HG02588 (cell line): ENCODE measurements around the gene MAP2K4.
"Not testable (repeated sequence)": the region's sequence is repeated elsewhere in the genome, so short reads cannot be mapped to it uniquely, and the experiment has no call there.

Experiments used
- ATAC-seq: cut with Tn5 transposase; IDR thresholded peaks from one replicate; pipeline ENCODE4 v1.9.1; 2021; ENCODE audit warnings: mild to moderate bottlenecking, moderate library complexity; ENCODE audit not compliant: unreplicated experiment

MAP2K4 gene

GRCh38 chr17:12136243-12136642, 115.6 kb downstream of the MAP2K4 start:
- ATAC-seq, result no peak

GRCh38 chr17:12136646-12137045, 116.0 kb downstream of the MAP2K4 start:
- no peak for ATAC-seq

GRCh38 chr17:12137859-12138258, 117.2 kb downstream of the MAP2K4 start:
- no peak for ATAC-seq

GRCh38 chr17:12140685-12141084, 120.0 kb downstream of the MAP2K4 start:
- ATAC-seq, result no peak

- ATAC-seq, result not testable (repeated sequence)
Measured at GRCh38 chr17:12162187-12162586, 141.5 kb downstream of the MAP2K4 start.

GRCh38 chr17:12164085-12164484, 143.4 kb downstream of the MAP2K4 start:
- no peak for ATAC-seq

- ATAC-seq, result no peak
Measured at GRCh38 chr17:12178644-12179330, 158.1 kb downstream of the MAP2K4 start.

GRCh38 chr17:12180644-12181261, 160.1 kb downstream of the MAP2K4 start:
- ATAC-seq, result no peak

GRCh38 chr17:12187658-12188057, 167.0 kb downstream of the MAP2K4 start:
- no peak for ATAC-seq

GRCh38 chr17:12193144-12193735, 172.6 kb downstream of the MAP2K4 start:
- ATAC-seq, result no peak
